GM06990 (cell line): ENCODE data around the gene TBC1D5.
"Not testable (repeated sequence)": the region's sequence is repeated elsewhere in the genome, so short reads cannot be mapped to it uniquely, and the experiment has no call there.

Experiments
- DNase-seq: peaks from one replicate; pipeline ENCODE4 v3.0.0-alpha.2; 2011; ENCODE audit not compliant: insufficient read length; ENCODE audit errors: extremely low read depth
- H3K27me3 ChIP-seq: replicated peaks from 2 replicates; pipeline ENCODE4 v1.6.0; 2011; ENCODE audit warnings: low read length; ENCODE audit not compliant: control insufficient read depth, insufficient read depth
- H3K36me3 ChIP-seq: 2 replicates; pipeline ENCODE4 v1.5.1; 2011; ENCODE audit warnings: low read length; ENCODE audit not compliant: control insufficient read depth, insufficient read depth
- H3K4me3 ChIP-seq: replicated peaks from 2 replicates; pipeline ENCODE4 v1.5.1; 2011; ENCODE audit warnings: low read depth, mild to moderate bottlenecking, control low read depth, low read length
- TF ChIP-seq, protein P1 (sequence below): IDR thresholded peaks from 2 replicates; pipeline ENCODE4 v1.5.1; 2011; ENCODE audit warnings: low read length, control low read depth, mild to moderate bottlenecking, inconsistent platforms; ENCODE audit not compliant: insufficient read depth, poor library complexity, severe bottlenecking

TBC1D5 gene, protein sequence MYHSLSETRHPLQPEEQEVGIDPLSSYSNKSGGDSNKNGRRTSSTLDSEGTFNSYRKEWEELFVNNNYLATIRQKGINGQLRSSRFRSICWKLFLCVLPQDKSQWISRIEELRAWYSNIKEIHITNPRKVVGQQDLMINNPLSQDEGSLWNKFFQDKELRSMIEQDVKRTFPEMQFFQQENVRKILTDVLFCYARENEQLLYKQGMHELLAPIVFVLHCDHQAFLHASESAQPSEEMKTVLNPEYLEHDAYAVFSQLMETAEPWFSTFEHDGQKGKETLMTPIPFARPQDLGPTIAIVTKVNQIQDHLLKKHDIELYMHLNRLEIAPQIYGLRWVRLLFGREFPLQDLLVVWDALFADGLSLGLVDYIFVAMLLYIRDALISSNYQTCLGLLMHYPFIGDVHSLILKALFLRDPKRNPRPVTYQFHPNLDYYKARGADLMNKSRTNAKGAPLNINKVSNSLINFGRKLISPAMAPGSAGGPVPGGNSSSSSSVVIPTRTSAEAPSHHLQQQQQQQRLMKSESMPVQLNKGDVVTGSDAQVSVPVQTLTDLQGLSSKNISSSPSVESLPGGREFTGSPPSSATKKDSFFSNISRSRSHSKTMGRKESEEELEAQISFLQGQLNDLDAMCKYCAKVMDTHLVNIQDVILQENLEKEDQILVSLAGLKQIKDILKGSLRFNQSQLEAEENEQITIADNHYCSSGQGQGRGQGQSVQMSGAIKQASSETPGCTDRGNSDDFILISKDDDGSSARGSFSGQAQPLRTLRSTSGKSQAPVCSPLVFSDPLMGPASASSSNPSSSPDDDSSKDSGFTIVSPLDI

DNA sequence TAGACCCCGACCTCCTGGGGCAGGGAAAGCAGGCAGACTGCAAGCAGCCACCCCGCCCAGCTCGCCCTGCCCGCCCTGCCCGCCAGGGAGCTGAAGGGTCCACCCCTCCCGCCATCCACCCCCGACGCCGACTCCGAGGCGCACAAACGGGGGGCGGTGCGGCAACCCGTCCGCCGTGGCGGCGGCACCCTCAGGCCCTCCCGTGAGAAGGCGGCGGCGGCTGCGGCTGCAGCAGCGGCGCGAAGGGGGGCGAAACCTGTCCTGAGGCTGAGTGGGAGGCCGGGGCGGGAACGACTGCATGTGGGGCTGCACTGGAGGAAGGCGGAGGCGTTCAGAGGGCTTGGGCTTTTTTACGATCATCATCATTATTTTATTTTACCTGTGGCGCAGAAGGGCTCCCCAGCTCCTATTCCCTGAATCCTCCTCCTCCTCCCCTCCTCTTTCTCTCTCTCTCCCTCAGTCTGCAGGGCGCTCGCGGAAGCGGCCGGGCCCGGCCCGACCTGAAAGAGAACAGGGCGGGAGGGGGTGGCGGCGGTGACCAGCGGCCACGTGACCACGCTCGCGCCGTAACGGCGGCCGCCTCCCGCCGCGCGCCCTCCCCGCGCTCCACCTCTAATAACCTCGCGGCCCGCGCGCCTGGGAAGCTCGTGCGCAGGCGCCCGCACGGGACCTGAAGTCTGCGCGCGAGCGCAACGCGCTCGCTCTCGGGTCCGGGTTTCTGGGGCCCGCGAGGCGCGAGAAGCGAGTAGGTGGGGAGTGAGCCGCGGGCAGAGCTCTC, at the start of gene TBC1D5:
TBC1D5 (minus strand) TSS at position 530 of the 778 bp plus-strand sequence. CDS start 234,061 bp downstream, outside the sequence.
- DNase-seq = peak; percentile 100
- Histone ChIP-seq H3K4me3 (peak within 1 kb of the TSS; percentile 82), H3K36me3 (no peaks in the 10 kb centered on the region), H3K27me3 (no peaks in the 10 kb centered on the region)
- TF ChIP-seq, protein P1, sequence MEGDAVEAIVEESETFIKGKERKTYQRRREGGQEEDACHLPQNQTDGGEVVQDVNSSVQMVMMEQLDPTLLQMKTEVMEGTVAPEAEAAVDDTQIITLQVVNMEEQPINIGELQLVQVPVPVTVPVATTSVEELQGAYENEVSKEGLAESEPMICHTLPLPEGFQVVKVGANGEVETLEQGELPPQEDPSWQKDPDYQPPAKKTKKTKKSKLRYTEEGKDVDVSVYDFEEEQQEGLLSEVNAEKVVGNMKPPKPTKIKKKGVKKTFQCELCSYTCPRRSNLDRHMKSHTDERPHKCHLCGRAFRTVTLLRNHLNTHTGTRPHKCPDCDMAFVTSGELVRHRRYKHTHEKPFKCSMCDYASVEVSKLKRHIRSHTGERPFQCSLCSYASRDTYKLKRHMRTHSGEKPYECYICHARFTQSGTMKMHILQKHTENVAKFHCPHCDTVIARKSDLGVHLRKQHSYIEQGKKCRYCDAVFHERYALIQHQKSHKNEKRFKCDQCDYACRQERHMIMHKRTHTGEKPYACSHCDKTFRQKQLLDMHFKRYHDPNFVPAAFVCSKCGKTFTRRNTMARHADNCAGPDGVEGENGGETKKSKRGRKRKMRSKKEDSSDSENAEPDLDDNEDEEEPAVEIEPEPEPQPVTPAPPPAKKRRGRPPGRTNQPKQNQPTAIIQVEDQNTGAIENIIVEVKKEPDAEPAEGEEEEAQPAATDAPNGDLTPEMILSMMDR = no peak

DNA sequence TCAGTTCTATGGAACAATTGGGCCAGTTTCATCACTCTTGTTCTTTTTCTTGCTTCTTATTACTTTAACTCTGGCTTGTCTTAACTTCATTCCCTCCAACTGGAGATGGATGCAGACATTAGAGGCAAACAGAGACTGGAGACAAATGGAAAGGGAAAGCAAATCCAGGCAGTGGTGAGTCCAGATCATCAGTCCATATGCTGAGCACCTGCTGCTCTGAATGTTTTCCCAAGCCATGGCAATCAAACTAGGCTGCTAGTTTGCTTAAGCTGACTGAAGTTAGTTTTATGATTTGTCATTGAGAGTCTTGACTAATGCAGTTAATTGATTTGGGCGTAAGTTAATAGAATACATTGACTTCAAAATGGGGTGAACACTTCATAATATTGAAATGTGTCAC, 41.0 kb upstream of the TBC1D5 start:
- TF ChIP-seq, protein P1 = no peak
- H3K27me3 ChIP-seq = no peaks in the 10 kb centered on the region

DNA sequence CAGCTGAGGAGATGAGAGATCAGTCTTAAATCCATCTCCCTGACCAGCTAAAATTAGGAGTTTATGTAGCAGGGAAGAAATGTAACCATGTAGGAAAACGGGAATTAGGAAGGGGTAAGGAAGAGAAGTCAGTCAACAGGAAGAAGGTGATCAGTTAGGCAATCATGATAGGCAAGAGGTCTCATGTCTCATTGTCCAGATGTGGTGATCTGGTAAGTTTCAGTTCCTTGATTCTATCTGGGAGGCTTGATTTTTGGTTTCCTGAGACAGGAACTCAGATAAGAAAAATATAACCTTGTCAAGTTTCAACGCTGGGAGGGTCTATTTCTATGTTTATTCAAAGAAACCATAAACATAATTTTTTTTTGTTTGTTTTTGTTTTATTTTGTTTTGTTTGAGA, 40.3 kb upstream of the TBC1D5 start:
- peak; percentile 12 for DNase-seq
- Histone ChIP-seq H3K27me3 (no peaks in the 10 kb centered on the region), H3K4me3 (no peak overlapping the region), H3K36me3 (no peaks in the 10 kb centered on the region)
- TF ChIP-seq, protein P1 = no peak

More for the DNA sequence above, 41.0 kb upstream of the TBC1D5 start:
- no peak for DNase-seq
- Histone ChIP-seq H3K4me3 (no peak overlapping the region), H3K36me3 (no peaks in the 10 kb centered on the region)

DNA sequence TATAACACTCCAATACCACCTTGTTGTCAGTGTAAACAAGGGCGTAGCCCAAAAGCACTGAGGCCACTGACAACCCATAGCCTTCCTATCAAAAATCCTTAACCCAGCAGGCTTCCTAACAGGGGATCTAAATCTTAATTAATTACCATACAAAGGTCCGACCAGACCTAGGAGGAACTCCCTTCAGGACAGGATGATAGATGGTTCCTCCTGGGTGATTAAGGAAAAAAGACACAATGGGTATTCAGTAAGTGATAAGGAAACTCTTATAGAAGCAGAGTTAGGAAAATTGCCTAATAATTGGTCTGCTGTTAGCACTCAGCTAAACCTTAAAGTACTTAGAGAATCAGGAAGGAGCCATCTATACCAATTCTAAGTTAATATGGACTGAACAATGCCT, 37.9 kb upstream of the TBC1D5 start:
- H3K4me3 ChIP-seq, DNase-seq: not testable (repeated sequence)

DNA sequence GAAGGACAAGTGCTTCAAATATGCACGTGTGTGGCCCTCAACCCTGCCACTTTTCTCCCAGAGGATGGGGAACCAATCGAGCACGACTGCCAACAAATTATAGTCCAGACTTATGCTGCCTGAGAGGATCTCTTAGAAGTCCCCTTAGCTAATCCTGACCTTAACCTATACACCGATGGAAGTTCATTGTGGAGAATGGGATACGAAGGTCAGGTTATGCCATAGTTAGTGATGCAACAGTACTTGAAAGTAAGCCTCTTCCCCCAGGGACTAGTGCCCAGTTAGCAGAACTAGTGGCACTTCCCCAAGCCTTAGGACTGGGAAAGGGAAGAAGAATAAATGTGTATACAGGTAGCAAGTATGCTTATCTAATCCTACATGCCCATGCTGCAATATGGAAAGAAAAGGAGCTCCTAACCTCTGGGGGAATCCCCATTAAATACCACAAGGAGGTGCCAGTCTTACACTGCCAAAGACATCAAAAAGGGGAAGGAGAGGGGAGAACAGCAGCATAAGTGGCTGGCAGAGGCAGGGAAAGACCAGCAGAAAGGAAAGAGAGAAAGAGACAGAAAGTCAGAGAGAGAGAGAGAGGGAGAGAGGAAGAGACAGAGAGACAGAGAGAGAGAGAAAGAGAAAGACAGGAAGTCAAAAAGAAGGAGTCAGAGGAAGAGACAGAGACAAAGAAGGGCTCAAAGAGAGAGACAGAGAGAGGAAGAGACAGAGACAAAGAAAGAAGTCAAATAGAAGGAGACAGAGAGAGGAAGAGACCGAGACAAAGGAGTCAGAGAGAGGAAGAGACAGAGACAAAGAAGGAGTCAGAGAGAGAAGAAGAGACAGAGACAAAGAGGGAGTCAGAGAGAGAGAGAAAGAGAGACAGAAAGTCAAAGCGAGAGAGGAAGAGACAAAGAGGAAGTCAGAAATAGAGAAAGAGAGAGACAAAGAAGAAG, 37.1 kb upstream of the TBC1D5 start:
- not testable (repeated sequence) for H3K36me3 ChIP-seq, H3K27me3 ChIP-seq, H3K4me3 ChIP-seq, DNase-seq

More for the DNA sequence above, 37.9 kb upstream of the TBC1D5 start:
- not testable (repeated sequence) for H3K36me3 ChIP-seq, H3K27me3 ChIP-seq

DNA sequence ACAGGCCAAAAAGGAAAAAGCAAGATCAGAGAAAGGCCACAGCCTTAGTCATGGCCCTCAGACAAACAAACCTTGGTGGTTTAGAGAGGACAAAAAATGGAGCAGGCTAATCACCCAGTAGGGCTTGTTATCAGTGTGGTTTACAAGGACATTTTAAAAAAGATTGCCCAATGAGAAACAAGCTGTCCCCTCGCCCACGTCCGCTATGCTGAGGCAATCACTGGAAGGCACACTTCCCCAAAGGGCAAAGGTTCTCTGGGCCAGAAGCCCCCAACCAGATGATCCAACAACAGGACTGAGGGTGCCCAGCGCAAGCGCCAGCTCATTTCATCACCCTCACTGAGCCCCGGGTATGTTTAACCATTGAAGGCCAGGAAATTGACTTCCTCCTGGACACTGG, 34.9 kb upstream of the TBC1D5 start:
- H3K27me3 ChIP-seq, H3K4me3 ChIP-seq, DNase-seq, H3K36me3 ChIP-seq: not testable (repeated sequence)
